Lower leg skin (tissue), 4 donors: ENCODE measurements around the gene CYP17A1. TPM values are rescaled to one million over a fixed set of nuclear protein-coding genes. Genes with fewer than 3 reads are reported as not detected.

Experiments
- DNase-seq, 2 donors: peaks; one replicate each; pipeline ENCODE4 v3.0.0-alpha.2; 2019; ENCODE audit warnings: low spot score in 2 of 2
- H3K4me3 ChIP-seq: fragments of 200-600 bp; sonication (generic); 2 replicates; pipeline ENCODE4 v1.5.1; 2017; ENCODE audit warnings: mild to moderate bottlenecking, low read depth; ENCODE audit not compliant: poor library complexity, severe bottlenecking
- POLR2A ChIP-seq, 2 donors: fragments of 450-650 bp; IDR thresholded peaks; one replicate each; pipeline ENCODE4 v1.6.1; 2016 to 2017; ENCODE audit warnings: antibody characterized with exemption in 2 of 2, mild to moderate bottlenecking in 1 of 2, moderate library complexity in 1 of 2
- WGBS, 2 donors: methylation state at CpG; one replicate each; pipeline ENCODE4 v1.1.5; 2018; 5-methylcytosine and 5-hydroxymethylcytosine counted together
- intact Hi-C: fragments of 100-400 bp; cut with DNase I; formaldehyde crosslinking; loops from one replicate; pipeline ENCODE4 v1.15.0; 2023; ENCODE audit warnings: low total_unique reads
- total RNA-seq, 4 donors: library from RNA; depleted of rRNA; stranded (reverse); fragments of >200 nt; gene quantifications; one replicate each; pipeline ENCODE4 v1.1.0, GENCODE V29; 2016
- TF ChIP-seq, protein P1 (sequence below), 3 donors: fragments of 450-650 bp; IDR thresholded peaks; one replicate each; pipeline ENCODE4 v1.5.1; 2016; ENCODE audit warnings: antibody characterized with exemption in 3 of 3, mild to moderate bottlenecking in 3 of 3, moderate library complexity in 2 of 3

Gene CYP17A1
- total RNA-seq, 4 donors from 2014 or later = 0.26 TPM; not detected in 3

DNA sequence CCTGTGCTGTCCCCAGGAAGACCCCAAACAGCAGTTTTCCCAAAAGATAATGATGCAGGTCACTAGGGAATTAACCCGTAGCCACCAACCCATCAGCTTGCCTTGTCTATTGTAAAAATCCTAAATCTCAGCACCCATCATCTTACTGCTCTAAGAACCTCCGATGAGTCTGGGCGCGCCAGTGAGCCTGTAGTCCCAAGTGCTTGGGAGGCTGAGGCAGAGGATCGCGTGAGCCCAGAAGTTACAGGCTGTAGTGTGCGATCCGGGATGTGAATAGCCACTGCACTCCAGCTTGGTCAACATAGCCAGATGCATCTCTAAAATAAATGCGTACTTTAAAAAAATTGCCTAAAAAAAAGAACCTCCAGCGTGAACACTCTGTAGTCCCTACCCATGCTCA is 33.0 kb upstream of the CYP17A1 start:
- H3K4me3 ChIP-seq = no peak overlapping the region
- intact Hi-C loops = no loop called here
- DNase-seq = no peak
- no peak for TF ChIP-seq POLR2A (IDR thresholded peaks at IDR 0.05)
- TF ChIP-seq, protein P1, sequence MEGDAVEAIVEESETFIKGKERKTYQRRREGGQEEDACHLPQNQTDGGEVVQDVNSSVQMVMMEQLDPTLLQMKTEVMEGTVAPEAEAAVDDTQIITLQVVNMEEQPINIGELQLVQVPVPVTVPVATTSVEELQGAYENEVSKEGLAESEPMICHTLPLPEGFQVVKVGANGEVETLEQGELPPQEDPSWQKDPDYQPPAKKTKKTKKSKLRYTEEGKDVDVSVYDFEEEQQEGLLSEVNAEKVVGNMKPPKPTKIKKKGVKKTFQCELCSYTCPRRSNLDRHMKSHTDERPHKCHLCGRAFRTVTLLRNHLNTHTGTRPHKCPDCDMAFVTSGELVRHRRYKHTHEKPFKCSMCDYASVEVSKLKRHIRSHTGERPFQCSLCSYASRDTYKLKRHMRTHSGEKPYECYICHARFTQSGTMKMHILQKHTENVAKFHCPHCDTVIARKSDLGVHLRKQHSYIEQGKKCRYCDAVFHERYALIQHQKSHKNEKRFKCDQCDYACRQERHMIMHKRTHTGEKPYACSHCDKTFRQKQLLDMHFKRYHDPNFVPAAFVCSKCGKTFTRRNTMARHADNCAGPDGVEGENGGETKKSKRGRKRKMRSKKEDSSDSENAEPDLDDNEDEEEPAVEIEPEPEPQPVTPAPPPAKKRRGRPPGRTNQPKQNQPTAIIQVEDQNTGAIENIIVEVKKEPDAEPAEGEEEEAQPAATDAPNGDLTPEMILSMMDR (IDR thresholded peaks at IDR 0.05) = no peak
- 87 to 89% methylated on average over 10 of the region's 10 CpGs for WGBS, 2 donors

- WGBS, 2 donors = 7 to 8% methylated on average over 42 to 49 of the region's 63 CpGs
- no peak for DNase-seq
- peak within 1 kb of the TSS; percentile 26 for H3K4me3 ChIP-seq
- TF ChIP-seq, protein P1 (IDR thresholded peaks at IDR 0.05) = no peak
- TF ChIP-seq POLR2A (IDR thresholded peaks at IDR 0.05) = no peak
- intact Hi-C loops = no loop called here
These were observed 32.3 kb upstream of the CYP17A1 start, which contains the start of gene AS3MT for GRCh38 chr10:102869258-102870198. TSS of gene AS3MT (plus strand) at chr10:102869470. CDS start at chr10:102869593, 123 bp downstream.

GRCh38 chr10:102868911-102869257 is 31.7 kb upstream of the CYP17A1 start:
- DNase-seq = no peak
- TF ChIP-seq, protein P1 (IDR thresholded peaks at IDR 0.05) = no peak
- TF ChIP-seq POLR2A (IDR thresholded peaks at IDR 0.05) = no peak
- intact Hi-C loops = no loop called here
- WGBS, 2 donors = 14 to 22% methylated on average over 5 of the region's 5 CpGs
- H3K4me3 ChIP-seq = no peak overlapping the region

DNA sequence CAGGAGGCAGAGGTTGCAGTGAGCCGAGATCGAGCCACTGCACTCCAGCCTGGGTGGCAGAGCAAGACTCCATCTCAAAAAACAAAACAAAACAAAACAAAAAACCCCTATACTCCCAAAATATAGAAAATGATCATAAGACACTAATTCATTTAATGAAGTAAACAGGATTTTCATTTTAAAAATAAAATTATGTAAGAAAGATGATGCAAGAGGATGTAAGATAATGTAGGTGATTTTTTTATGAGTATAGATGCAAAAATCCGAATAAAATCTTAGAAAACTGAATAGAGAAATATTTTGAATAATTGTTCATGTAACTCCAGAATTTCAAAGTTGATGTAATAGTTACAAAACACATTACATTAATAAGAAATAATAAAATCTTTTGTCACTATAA is 28.4 kb upstream of the CYP17A1 start:
- intact Hi-C loops = no loop called here
- DNase-seq = no peak
- no peak overlapping the region for H3K4me3 ChIP-seq
- TF ChIP-seq POLR2A (IDR thresholded peaks at IDR 0.05) = no peak
- TF ChIP-seq, protein P1 (IDR thresholded peaks at IDR 0.05) = no peak
- WGBS, 2 donors = 89 to 92% methylated on average over 3 of the region's 3 CpGs

GRCh38 chr10:102863660-102864059 is 26.4 kb upstream of the CYP17A1 start:
- no peak for TF ChIP-seq POLR2A (IDR thresholded peaks at IDR 0.05)
- TF ChIP-seq, protein P1 (IDR thresholded peaks at IDR 0.05) = no peak
- 70 to 78% methylated on average over 2 of the region's 2 CpGs for WGBS, 2 donors
- intact Hi-C loops = no loop called here

More at GRCh38 chr10:102863660-102864059, 26.4 kb upstream of the CYP17A1 start:
- no peak for DNase-seq
- H3K4me3 ChIP-seq = no peak overlapping the region
